ENCODE data around the gene STK24. TPM values are rescaled to one million over a fixed set of nuclear protein-coding genes. Genes with fewer than 3 reads are reported as not detected.
A peak's percentile ranks its signal among the peaks of the same experiment; 100 is the strongest.

STK24 gene
- total RNA-seq, 1 experiment from 2014 or later, result 80.2 TPM

- H3K4me3 ChIP-seq, result no peak overlapping the region
- peaks cover 14% of the 10 kb centered on the region for H3K4me1 ChIP-seq
- DNase-seq, result no peak
Observed at GRCh38 chr13:98523455-98524102, 53.3 kb downstream of the STK24 start.

GRCh38 chr13:98522371-98522770 is 54.5 kb downstream of the STK24 start:
- H3K4me3 ChIP-seq, result no peak overlapping the region
- H3K36me3 ChIP-seq, result peaks cover 6% of the 10 kb centered on the region
- H3K4me1 ChIP-seq, result peaks cover 14% of the 10 kb centered on the region
- DNase-seq, result no peak
- no peak overlapping the region for H3K27ac ChIP-seq
- H3K9me3 ChIP-seq (replicated peaks), result no peaks in the 10 kb centered on the region
- no peaks in the 10 kb centered on the region for H3K27me3 ChIP-seq

More at GRCh38 chr13:98523455-98524102, 53.3 kb downstream of the STK24 start:
- no peaks in the 10 kb centered on the region for H3K9me3 ChIP-seq (replicated peaks)
- H3K27ac ChIP-seq, result no peak overlapping the region
- no peaks in the 10 kb centered on the region for H3K27me3 ChIP-seq
- no peaks in the 10 kb centered on the region; the same call in 1 of the 2 replicates for H3K36me3 ChIP-seq

GRCh38 chr13:98521461-98522247 is 55.3 kb downstream of the STK24 start:
- H3K27me3 ChIP-seq, result no peaks in the 10 kb centered on the region
- no peak for DNase-seq
- H3K36me3 ChIP-seq, result peaks cover 6% of the 10 kb centered on the region
- peaks cover 14% of the 10 kb centered on the region for H3K4me1 ChIP-seq
- no peak overlapping the region for H3K4me3 ChIP-seq
- no peaks in the 10 kb centered on the region for H3K9me3 ChIP-seq (replicated peaks)
- H3K27ac ChIP-seq, result no peak overlapping the region

DNA sequence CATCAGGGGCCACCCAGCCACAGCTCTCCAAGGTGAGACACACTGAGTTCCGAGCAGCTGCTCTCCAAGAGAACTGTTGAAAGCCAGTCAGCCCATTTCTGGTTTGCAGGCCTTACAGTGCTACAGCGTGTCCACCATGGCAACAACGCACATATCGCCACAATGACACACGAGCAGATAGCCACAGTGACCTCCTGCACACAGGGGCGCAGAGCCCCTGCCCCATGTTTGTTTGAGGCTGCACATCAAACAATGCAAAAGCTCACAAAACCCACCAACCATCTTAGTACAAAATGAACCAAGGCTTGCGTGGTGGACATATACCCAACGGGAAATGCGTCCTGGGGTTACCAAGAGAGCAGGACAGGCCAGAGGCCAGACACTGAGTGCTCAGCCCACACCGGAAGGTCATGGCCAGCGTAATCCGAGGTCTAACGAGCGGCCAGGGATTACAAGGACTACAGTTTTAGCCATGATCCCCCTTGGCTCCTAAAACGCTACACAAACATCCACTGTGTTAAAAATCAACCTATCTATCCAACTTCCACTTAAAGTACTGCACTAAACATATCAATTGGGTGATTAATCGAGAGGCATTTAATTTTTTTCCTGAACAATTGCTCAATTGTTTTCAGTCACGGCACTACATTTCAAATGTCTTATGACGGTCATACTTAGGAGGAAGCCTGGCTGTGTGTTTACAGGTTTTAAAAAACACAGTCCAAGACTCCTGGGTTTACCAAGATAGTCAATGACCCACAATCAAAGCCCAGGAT is 56.0 kb downstream of the STK24 start:
- no peak overlapping the region for H3K4me3 ChIP-seq
- H3K27ac ChIP-seq, result peak overlapping the region; percentile 44
- H3K36me3 ChIP-seq, result peaks cover 6% of the 10 kb centered on the region
- peaks cover 14% of the 10 kb centered on the region for H3K4me1 ChIP-seq
- H3K27me3 ChIP-seq, result no peaks in the 10 kb centered on the region
- DNase-seq, result peak in 1 of 2 experiments; percentile 35
- no peaks in the 10 kb centered on the region for H3K9me3 ChIP-seq (replicated peaks)

- Histone ChIP-seq H3K9me3 (replicated peaks) (no peaks in the 10 kb centered on the region), H3K27me3 (no peaks in the 10 kb centered on the region), H3K27ac (peak overlapping the region; percentile 44), H3K4me1 (peaks cover 14% of the 10 kb centered on the region), H3K4me3 (no peak overlapping the region), H3K36me3 (peaks cover 6% of the 10 kb centered on the region; the same call in 1 of the 2 replicates)
- peak; percentile 51 to 75 for DNase-seq
Observed at GRCh38 chr13:98519976-98520375, 56.9 kb downstream of the STK24 start.

DNA sequence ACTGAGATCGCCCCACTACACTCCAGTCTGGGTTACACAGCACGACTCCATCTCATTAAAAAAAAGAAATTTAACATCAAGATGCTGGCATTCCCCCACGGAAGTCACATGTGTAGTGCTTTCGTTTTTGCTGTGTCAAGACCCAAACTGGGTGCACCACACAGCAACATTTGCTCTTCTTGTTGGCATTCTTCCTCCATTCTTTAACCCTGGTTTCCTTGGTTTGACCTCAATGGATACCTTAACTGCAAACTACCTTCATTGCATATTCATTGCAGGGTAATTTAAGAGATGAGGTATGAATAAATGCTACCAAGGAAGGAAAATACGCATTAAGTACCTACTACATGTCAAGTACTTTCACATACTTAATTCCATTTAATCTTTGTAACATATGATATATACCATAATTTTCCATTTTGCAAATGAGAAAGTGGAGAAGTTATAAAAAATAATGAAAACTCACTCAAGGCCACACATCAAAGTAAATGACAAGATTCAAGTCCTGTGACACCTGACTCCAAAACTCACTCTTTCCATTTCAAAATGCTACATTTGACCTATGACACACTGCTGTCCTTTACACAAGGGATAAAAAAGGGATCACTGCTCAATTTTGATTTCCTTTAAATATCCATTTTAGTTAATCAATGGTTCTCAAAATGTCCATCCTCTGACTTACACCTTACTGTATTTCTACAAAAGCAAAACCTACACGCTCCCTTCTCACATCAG is 59.2 kb downstream of the STK24 start:
- Histone ChIP-seq H3K4me3 (no peak overlapping the region), H3K27ac (no peak overlapping the region), H3K36me3 (peaks cover 8% of the 10 kb centered on the region), H3K27me3 (no peaks in the 10 kb centered on the region), H3K4me1 (peaks cover 14% of the 10 kb centered on the region), H3K9me3 (replicated peaks) (no peaks in the 10 kb centered on the region)
- DNase-seq, result no peak

- H3K36me3 ChIP-seq, result peaks cover 8% of the 10 kb centered on the region
- no peak overlapping the region for H3K27ac ChIP-seq
- no peak for DNase-seq
Observed at GRCh38 chr13:98515818-98516465, 61.0 kb downstream of the STK24 start.

GRCh38 chr13:98514288-98514687 is 62.6 kb downstream of the STK24 start:
- Histone ChIP-seq H3K4me1 (peaks cover 7% of the 10 kb centered on the region), H3K36me3 (peaks cover 8% of the 10 kb centered on the region), H3K27ac (no peak overlapping the region), H3K9me3 (replicated peaks) (no peaks in the 10 kb centered on the region), H3K27me3 (no peaks in the 10 kb centered on the region), H3K4me3 (no peak overlapping the region)
- no peak for DNase-seq

More at GRCh38 chr13:98515818-98516465, 61.0 kb downstream of the STK24 start:
- Histone ChIP-seq H3K9me3 (replicated peaks) (no peaks in the 10 kb centered on the region), H3K4me1 (peaks cover 14% of the 10 kb centered on the region), H3K27me3 (no peaks in the 10 kb centered on the region), H3K4me3 (no peak overlapping the region)

GRCh38 chr13:98513837-98514236 is 63.1 kb downstream of the STK24 start:
- no peaks in the 10 kb centered on the region for H3K27me3 ChIP-seq
- H3K4me1 ChIP-seq, result peaks cover 11% of the 10 kb centered on the region
- H3K4me3 ChIP-seq, result no peak overlapping the region
- H3K9me3 ChIP-seq (replicated peaks), result no peaks in the 10 kb centered on the region
- H3K27ac ChIP-seq, result no peak overlapping the region
- DNase-seq, result no peak
- H3K36me3 ChIP-seq, result peaks cover 8% of the 10 kb centered on the region

DNA sequence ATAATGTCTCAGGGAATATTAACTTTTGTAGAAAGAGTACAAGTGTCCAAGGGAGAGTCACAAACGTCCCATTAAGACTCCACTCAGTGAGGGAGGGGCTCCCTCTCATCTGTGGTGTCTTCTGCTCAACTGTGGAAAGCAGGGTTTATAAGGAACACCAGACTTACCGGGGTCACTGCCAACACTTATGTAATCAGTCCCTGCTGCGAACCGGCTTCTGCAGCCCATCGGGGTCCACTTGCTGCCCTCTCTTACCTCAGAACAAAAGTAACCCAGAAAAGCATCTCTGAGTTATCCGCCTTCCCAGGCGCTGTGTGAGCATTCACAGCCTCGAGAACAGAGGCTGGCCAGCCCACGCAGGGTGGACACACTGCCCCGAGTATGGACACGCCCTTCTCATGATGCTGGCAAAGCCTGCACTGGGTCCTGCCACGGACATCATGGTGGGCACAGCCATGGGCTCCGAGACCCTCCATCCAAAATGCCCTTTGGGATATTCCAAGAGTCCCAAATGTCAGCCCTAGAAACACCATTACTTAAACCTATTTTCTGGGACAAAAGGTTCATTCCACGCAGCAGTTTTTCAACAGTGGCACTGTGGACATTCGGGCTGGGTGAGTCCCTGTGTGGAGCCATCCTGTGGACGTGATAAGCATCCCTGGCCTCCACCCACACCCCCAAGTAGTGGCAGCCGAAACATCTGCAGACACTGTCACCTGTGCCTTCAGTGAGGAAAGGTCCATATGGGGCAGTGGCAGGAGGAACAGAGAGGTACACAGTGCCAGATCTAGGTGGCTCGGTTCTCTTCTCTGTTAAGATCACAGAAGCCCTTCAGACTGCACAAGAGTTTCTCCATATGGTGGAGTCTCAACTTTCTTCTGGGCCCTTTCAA is 63.9 kb downstream of the STK24 start:
- no peak overlapping the region for H3K27ac ChIP-seq
- H3K9me3 ChIP-seq (replicated peaks), result no peaks in the 10 kb centered on the region
- H3K27me3 ChIP-seq, result no peaks in the 10 kb centered on the region
- peaks cover 19% of the 10 kb centered on the region for H3K4me1 ChIP-seq
- H3K4me3 ChIP-seq, result no peak overlapping the region
- no peak for DNase-seq
- peaks cover 8% of the 10 kb centered on the region for H3K36me3 ChIP-seq

- DNase-seq, result no peak
- Histone ChIP-seq H3K36me3 (peaks cover 2% of the 10 kb centered on the region), H3K9me3 (replicated peaks) (no peaks in the 10 kb centered on the region), H3K27ac (no peak overlapping the region), H3K4me1 (peaks cover 35% of the 10 kb centered on the region), H3K4me3 (no peak overlapping the region), H3K27me3 (no peaks in the 10 kb centered on the region)
Observed at GRCh38 chr13:98511435-98511834, 65.5 kb downstream of the STK24 start.

GRCh38 chr13:98510156-98510509 is 66.8 kb downstream of the STK24 start:
- no peaks in the 10 kb centered on the region for H3K9me3 ChIP-seq (replicated peaks)
- DNase-seq, result no peak

More at GRCh38 chr13:98510156-98510509, 66.8 kb downstream of the STK24 start:
- Histone ChIP-seq H3K4me1 (peaks cover 47% of the 10 kb centered on the region), H3K27ac (no peak overlapping the region), H3K27me3 (no peaks in the 10 kb centered on the region), H3K4me3 (no peak overlapping the region), H3K36me3 (peaks cover 2% of the 10 kb centered on the region)

All from SJCRH30 (cell line).